IMR-90 (cell line): Measurements from ENCODE around the gene TBC1D23. TPM values are rescaled to one million over a fixed set of nuclear protein-coding genes. Genes with fewer than 3 reads are reported as not detected.
"Not testable (repeated sequence)": the region's sequence is repeated elsewhere in the genome, so short reads cannot be mapped to it uniquely, and the experiment has no call there.

ENCODE experiments used
- ATAC-seq: fragments of 200-7000 bp; cut with Tn5 transposase; 2 replicates; pipeline ENCODE4 v1.9.1; 2020; ENCODE audit warnings: low read depth, mild to moderate bottlenecking, moderate library complexity
- BruUV-seq: library from RNA; stranded (reverse); fragments of 400-500 nt; replicated peaks from 2 replicates; lab custom pipeline; 2021; lab: Mats Ljungman, UMichigan
- CTCF ChIA-PET: fragments of 300-600 bp; formaldehyde crosslinking; extraction: SDS; loops from one replicate; lab custom pipeline; 2021; ENCODE audit warnings: antibody characterized with exemption; lab: Yijun Ruan, JAX
- POLR2A ChIA-PET: fragments of 300-600 bp; sonication (Branson Sonifier 250); formaldehyde crosslinking; loops from one replicate; lab custom pipeline; 2022; ENCODE audit warnings: antibody characterized with exemption; ENCODE audit not compliant: unreplicated experiment; lab: Charles Lee
- DNase-seq: peaks from one replicate; pipeline ENCODE4 v3.0.0; 2013
- H2AFZ ChIP-seq: replicated peaks from 2 replicates; pipeline ENCODE3; 2013; ENCODE audit warnings: low read length, mild to moderate bottlenecking; ENCODE audit not compliant: poor library complexity
- H2AK5ac ChIP-seq: 2 replicates; pipeline ENCODE4 v1.6.1; 2013; ENCODE audit warnings: low read depth, low read length, inconsistent platforms
- H2AK9ac ChIP-seq: replicated peaks from 2 replicates; pipeline ENCODE3; 2013; ENCODE audit warnings: mild to moderate bottlenecking, low read depth, low read length, moderate library complexity; ENCODE audit not compliant: poor library complexity
- H2BK120ac ChIP-seq: 2 replicates; pipeline ENCODE4 v1.6.1; 2013; ENCODE audit warnings: low read depth, low read length, inconsistent platforms
- H2BK15ac ChIP-seq: 3 replicates; pipeline ENCODE4 v1.6.1; 2013; ENCODE audit warnings: low read depth, low read length, inconsistent platforms
- H2BK20ac ChIP-seq: 2 replicates; pipeline ENCODE4 v1.6.1; 2013; ENCODE audit warnings: low read depth, mild to moderate bottlenecking, inconsistent platforms, low read length, moderate library complexity
- H2BK5ac ChIP-seq: 2 replicates; pipeline ENCODE4 v1.6.1; 2013; ENCODE audit warnings: mild to moderate bottlenecking, low read depth, low read length, inconsistent platforms; ENCODE audit not compliant: poor library complexity, severe bottlenecking
- H3K14ac ChIP-seq: replicated peaks from 2 replicates; pipeline ENCODE4 v1.6.1; 2013; ENCODE audit warnings: low read depth, low read length, inconsistent platforms
- H3K18ac ChIP-seq: 2 replicates; pipeline ENCODE4 v1.6.1; 2013; ENCODE audit warnings: low read depth, low read length, control low read depth
- H3K23ac ChIP-seq: 2 replicates; pipeline ENCODE4 v1.6.1; 2013; ENCODE audit warnings: low read depth, low read length, inconsistent platforms
- H3K27ac ChIP-seq: 2 replicates; pipeline ENCODE4 v1.5.1; 2013; ENCODE audit warnings: mild to moderate bottlenecking, control low read depth, low read length; ENCODE audit not compliant: insufficient read depth
- H3K27me3 ChIP-seq: 2 replicates; pipeline ENCODE4 v1.6.1; 2013; ENCODE audit warnings: low read length; ENCODE audit not compliant: control insufficient read depth, insufficient read depth
- H3K36me3 ChIP-seq: 2 replicates; pipeline ENCODE4 v1.6.1; 2013; ENCODE audit warnings: low read length, mixed read lengths; ENCODE audit not compliant: control insufficient read depth, insufficient read depth
- H3K4ac ChIP-seq: 2 replicates; pipeline ENCODE4 v1.6.1; 2013; ENCODE audit warnings: low read depth, low read length, inconsistent platforms
- H3K4me1 ChIP-seq: 2 replicates; pipeline ENCODE4 v1.6.1; 2013; ENCODE audit warnings: low read length, mixed read lengths; ENCODE audit not compliant: control insufficient read depth, insufficient read depth
- H3K4me2 ChIP-seq: 2 replicates; pipeline ENCODE4 v1.6.1; 2013; ENCODE audit warnings: low read depth, mild to moderate bottlenecking, control low read depth, low read length, moderate library complexity
- H3K4me3 ChIP-seq: 2 replicates; pipeline ENCODE4 v1.5.1; 2013; ENCODE audit warnings: low read depth, mild to moderate bottlenecking, control low read depth, low read length, moderate library complexity; ENCODE audit not compliant: insufficient read depth
- H3K56ac ChIP-seq: 2 replicates; pipeline ENCODE4 v1.6.1; 2013; ENCODE audit warnings: low read length, inconsistent platforms; ENCODE audit not compliant: insufficient read depth; ENCODE audit errors: extremely low read depth
- H3K79me1 ChIP-seq, 2 experiments: 2 replicates each; pipeline ENCODE4 v1.6.1; 2013; ENCODE audit warnings: low read length in 2 of 2, inconsistent platforms in 1 of 2, low read depth in 1 of 2
- H3K9ac ChIP-seq: 2 replicates; pipeline ENCODE4 v1.6.1; 2013; ENCODE audit warnings: low read depth, low read length, control low read depth
- H3K9me1 ChIP-seq: 2 replicates; pipeline ENCODE4 v1.6.1; 2013; ENCODE audit warnings: low read length, inconsistent platforms; ENCODE audit not compliant: insufficient read depth
- H3K9me3 ChIP-seq: 2 replicates; pipeline ENCODE4 v1.6.1; 2013; ENCODE audit warnings: low read length; ENCODE audit not compliant: control insufficient read depth, insufficient read depth
- H4K20me1 ChIP-seq: 2 replicates; pipeline ENCODE4 v1.6.1; 2013; ENCODE audit warnings: low read length, inconsistent platforms; ENCODE audit not compliant: insufficient read depth
- H4K5ac ChIP-seq: 2 replicates; pipeline ENCODE4 v1.6.1; 2013; ENCODE audit warnings: mild to moderate bottlenecking, low read depth, low read length, control low read depth
- H4K8ac ChIP-seq, 2 experiments: 2 replicates each; pipeline ENCODE4 v1.6.1; 2013; ENCODE audit warnings: low read depth in 2 of 2, low read length in 2 of 2, control low read depth in 1 of 2, inconsistent platforms in 1 of 2
- H4K91ac ChIP-seq: 2 replicates; pipeline ENCODE4 v1.6.1; 2013; ENCODE audit warnings: low read depth, low read length, inconsistent platforms; ENCODE audit not compliant: insufficient read depth
- WGBS, 2 experiments: methylation state at CpG; one replicate each; pipeline versions ENCODE4 v1.1.5 to v1.1.7; 2013; ENCODE audit warnings: missing lambda C conversion rate in 2 of 2; ENCODE audit not compliant: insufficient read length in 1 of 2; ENCODE audit errors: extremely low coverage in 2 of 2; 5-methylcytosine and 5-hydroxymethylcytosine counted together
- dilution Hi-C: fragments of 300-500 bp; cut with HindIII; formaldehyde crosslinking; loops from one replicate; pipeline ENCODE4 v1.14.3; 2018; ENCODE audit warnings: low sequenced_read_pairs; ENCODE audit not compliant: unreplicated experiment
- in situ Hi-C: fragments of 300-500 bp; cut with MboI; formaldehyde crosslinking; loops from 3 replicates; pipeline ENCODE4 v1.14.3; 2019; ENCODE audit warnings: low sequenced_read_pairs, inconsistent platforms, mixed read lengths
- intact Hi-C: fragments of 100-400 bp; cut with micrococcal nuclease; formaldehyde crosslinking; loops from 2 replicates; pipeline ENCODE4 v1.10.0; 2022
- polyA plus RNA-seq, 3 experiments: library from polyadenylated mRNA; depleted of rRNA; stranded (reverse); fragments of >200 nt; gene quantifications; 2 replicates each; pipeline ENCODE4 v1.2.3, GENCODE V29; 2012; ENCODE audit warnings: low replicate concordance in 1 of 3
- total RNA-seq: library from RNA; depleted of rRNA; stranded (reverse); fragments of >200 nt; gene quantifications from 2 replicates; pipeline ENCODE4 v1.2.3, GENCODE V29; 2012

Gene TBC1D23
- total and polyA plus RNA-seq, 2 of the 4 experiments (the other 2 are of a cell fraction): 21.2 to 67.0 TPM

- CTCF ChIA-PET, in situ Hi-C loops, H2AK5ac ChIP-seq: not testable (repeated sequence)
These were observed 75.4 kb downstream of the TBC1D23 start for GRCh38 chr3:100336229-100336628.

More at GRCh38 chr3:100336229-100336628, 75.4 kb downstream of the TBC1D23 start:
- dilution Hi-C loops, DNase-seq, H3K4me2 ChIP-seq, H3K56ac ChIP-seq, H3K14ac ChIP-seq, H3K27me3 ChIP-seq, H3K27ac ChIP-seq, H4K91ac ChIP-seq, intact Hi-C loops, H3K9ac ChIP-seq, H2BK5ac ChIP-seq, POLR2A ChIA-PET, H4K8ac ChIP-seq, H2AK9ac ChIP-seq, H3K23ac ChIP-seq, H3K18ac ChIP-seq, H3K4ac ChIP-seq, H3K9me3 ChIP-seq, H2BK20ac ChIP-seq, H3K9me1 ChIP-seq, H2BK120ac ChIP-seq, H3K4me3 ChIP-seq, H4K5ac ChIP-seq, H2BK15ac ChIP-seq, ATAC-seq, H3K4me1 ChIP-seq, BruUV-seq, H2AFZ ChIP-seq, H4K20me1 ChIP-seq: not testable (repeated sequence)
- peaks cover 21 to 28% of the 10 kb centered on the region in 2 experiments for H3K79me1 ChIP-seq
- WGBS, 2 experiments: 100% methylated on average over 1 of the region's 10 CpGs; no CpG with 5 or more reads in 1 of the 2 experiments
- peaks cover 12% of the 10 kb centered on the region for H3K36me3 ChIP-seq
